Stimulated activated CD4-positive, alpha-beta T cell treated with anti-CD3 and anti-CD28 coated beads, Interleukin-1b, Interleukin-23, amount 100 ng/mL, for 1 hour (primary cell): Measurements from ENCODE around the gene EPSTI1.
"Not testable (repeated sequence)": the region's sequence is repeated elsewhere in the genome, so short reads cannot be mapped to it uniquely, and the experiment has no call there.

Source experiments
- DNase-seq, 2 donors: peaks; one replicate each; pipeline ENCODE4 v3.0.0-alpha.2; 2020; ENCODE audit warnings: low read depth in 2 of 2

The EPSTI1 gene

DNA sequence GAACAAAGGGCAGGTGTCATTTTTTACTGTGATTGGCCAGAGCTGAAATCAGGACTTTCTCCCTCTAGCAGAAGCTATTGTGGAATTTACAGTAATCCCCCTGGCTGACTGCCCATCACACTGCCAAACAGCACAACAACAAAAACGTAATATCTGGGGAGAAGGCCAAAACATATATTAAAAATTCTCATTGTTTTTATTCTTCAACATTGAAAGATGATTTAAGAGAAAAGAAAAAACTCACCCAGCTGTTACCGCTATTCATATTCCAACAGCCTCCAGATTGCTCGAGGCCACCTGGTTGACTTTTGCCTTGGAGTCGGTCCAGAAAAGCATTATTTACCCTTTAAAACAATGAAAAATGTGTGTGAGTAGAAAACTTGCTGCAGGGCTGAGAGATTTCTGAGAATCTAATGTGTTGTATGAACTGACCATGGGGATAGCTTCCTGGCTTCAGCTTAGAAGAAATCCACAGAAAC lies 97.2 kb downstream of the EPSTI1 start:
- no peak for DNase-seq

- no peak for DNase-seq
Measured at GRCh38 chr13:42893214-42893671, 98.8 kb downstream of the EPSTI1 start.

- DNase-seq = no peak
Measured at GRCh38 chr13:42892760-42893159, 99.3 kb downstream of the EPSTI1 start.

GRCh38 chr13:42891591-42891990 lies 100.5 kb downstream of the EPSTI1 start:
- no peak for DNase-seq

DNA sequence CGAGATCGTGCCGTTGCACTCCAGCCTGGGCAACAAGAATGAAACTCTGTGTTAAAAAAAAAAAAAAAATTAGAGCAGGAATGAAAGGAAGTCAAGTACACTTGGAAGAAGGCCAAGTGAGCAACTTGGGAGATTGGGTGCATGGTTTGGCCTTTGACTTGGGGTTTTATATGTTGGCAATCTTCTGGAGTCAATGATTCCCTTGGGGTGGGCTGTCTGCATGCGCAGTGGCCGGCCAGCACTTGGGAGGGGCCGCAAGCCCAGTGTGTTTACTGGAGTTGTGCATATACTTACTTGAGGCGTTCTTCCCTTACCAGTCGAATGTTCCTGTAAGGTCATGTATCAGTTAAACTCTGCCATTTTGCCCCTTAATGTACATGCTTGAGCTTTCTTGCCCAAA lies 106.7 kb downstream of the EPSTI1 start:
- DNase-seq = no peak

- DNase-seq = no peak
Measured at GRCh38 chr13:42883771-42884467, 108.1 kb downstream of the EPSTI1 start.

GRCh38 chr13:42883142-42883541 lies 108.9 kb downstream of the EPSTI1 start:
- DNase-seq = no peak

DNA sequence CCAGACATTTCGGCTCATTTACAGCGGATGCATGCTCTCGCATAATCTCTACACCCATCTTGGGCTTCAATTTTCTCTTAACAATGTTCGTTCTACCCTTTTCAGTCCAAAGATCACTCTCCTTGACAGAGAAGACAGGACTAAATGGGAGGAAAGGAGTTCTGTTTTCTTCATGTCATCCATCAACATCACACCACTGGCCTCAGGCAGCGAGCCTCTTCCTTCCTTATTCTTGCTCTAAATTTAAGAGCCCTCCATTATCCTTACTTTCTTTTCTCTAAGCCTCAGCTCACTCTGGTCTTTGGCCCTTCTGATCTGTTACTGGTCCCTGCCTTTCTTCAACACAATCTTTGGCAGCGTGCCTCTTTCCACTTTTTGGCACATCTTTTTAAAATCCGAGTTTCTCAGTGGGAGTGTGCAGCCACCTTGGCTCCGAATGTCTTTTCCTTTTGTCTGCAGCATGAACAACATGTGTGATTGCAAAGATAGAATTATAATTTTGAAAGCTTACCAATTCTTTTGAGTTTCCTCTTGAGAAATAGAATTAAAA lies 111.9 kb downstream of the EPSTI1 start:
- no peak for DNase-seq

- no peak for DNase-seq
Measured at GRCh38 chr13:42878721-42879120, 113.3 kb downstream of the EPSTI1 start.

DNA sequence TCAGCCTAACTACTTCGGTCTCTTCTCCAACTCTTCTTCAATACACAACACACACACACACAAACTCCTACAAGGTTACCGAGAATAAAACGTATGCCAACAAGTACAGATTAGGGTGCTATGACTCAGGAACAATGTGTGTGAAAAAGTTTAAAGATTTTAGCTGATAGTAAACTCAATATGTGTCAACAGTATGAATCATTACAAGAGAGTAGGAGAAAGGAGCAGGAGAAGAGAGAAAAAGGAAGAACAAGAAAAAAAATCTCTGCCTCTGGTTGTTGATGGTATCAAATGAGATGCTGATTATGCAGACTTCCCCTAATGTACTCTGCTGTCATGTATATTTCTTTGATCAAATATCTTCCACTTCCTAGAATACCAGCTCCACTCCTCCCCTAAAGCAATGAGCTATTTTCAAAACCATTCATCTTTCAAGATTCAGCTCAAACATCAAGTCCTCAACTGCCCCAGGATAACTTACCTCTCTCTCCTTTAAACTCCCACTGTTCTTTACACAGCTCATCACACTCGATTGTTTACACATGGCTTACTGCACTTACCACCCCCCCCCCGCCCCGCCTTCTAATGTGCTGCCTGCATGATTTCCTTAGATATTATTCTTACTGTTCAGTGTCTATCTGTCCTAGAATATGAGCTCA lies 115.0 kb downstream of the EPSTI1 start:
- DNase-seq = no peak

GRCh38 chr13:42876270-42876714 lies 115.7 kb downstream of the EPSTI1 start:
- DNase-seq = no peak

GRCh38 chr13:42875475-42876269 lies 116.4 kb downstream of the EPSTI1 start:
- no peak for DNase-seq

DNA sequence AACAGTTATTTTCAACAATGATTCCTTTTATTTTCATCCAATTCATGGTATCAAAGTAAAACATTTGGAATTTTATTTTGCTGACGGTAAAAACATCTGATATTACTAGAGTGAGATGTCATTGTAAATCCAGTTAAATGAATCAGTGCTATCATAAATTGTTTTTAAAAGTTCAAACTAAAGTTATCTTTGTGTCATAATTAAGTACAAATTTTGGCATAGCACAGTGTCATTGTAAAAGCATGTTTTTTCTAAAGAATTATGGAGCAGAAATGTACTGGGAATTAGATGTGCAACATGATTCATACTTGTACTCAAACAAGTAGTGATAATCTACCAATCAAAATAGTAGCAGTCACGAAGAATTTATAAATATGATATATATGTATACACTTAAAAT lies 117.8 kb downstream of the EPSTI1 start:
- no peak for DNase-seq

DNA sequence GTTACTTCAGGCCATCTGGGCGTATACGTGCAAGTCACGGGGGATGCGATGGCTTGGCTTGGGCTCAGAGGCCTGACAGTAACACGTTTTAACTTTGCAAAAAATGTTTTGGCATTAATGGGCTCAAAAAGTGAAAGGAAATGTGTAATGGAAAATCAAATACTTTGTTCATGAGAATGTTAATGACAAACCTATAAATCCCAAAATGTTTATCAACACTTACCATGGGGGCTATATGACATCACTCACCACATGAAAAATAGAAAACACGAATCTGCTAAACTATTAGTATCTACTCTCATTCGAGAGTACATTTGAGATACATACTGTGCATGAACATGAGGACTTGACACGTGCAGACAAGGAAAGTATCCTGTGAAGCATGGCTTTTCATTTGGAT lies 119.0 kb downstream of the EPSTI1 start:
- no peak for DNase-seq

DNA sequence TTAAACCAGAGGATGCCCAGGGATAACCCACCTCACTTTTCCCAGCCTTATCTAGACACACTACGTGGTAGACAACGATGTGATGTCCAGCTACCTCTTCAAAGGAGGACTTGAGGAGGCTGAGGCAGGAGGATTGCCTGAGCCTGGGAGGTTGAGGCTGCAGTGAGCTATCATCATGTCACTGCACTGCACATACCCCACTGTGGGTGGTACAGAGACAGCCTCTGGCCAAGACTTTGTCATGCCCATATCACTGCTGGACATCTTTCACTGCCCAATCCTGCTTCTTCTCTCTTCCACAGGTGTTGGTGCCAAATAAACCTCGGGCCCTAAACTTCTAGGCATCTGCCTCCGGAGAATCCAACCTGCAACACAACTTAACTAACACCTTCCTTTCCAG lies 124.8 kb downstream of the EPSTI1 start:
- no peak for DNase-seq

- no peak for DNase-seq
Measured at GRCh38 chr13:42865768-42866102, 126.3 kb downstream of the EPSTI1 start.

DNA sequence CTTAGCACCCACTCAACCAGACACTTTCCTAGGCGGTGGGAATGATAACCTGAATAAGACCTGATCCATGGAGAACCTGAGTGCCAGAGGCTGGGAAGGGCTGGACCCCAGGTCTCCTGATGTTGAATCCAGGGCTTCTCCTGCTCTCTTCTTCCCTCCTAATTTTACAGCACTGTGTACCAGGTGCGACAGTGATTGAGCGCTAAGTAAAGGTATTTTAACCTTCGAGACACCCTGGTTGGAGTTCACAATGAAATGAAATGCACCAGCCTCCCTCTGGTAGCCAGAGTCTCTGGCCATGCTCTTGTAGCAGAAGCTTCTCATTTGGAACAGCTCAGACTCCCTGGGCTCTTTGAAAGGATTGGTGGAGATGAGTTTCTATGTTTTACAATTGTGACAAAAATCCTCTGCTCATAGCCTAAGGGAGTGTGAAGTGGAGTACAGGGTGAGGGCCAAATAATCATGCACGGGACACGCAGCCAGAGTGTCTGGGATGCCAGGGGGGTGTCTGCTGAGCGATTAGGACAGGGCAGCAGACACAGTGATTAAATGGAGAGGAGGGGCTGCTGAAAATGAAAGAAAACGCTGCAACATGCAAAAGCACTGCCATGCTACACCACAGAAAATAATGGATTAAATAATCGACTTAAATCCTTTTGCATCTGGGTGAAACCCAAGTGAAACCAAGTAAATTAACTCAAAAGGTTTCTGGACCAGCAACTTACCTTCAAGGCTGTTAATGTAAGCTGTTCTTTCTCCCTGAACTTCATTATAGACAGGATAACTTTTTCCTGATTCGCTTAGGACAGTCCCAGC lies 126.9 kb downstream of the EPSTI1 start:
- DNase-seq = no peak

GRCh38 chr13:42862370-42862769 lies 129.7 kb downstream of the EPSTI1 start:
- DNase-seq = not testable (repeated sequence)

DNA sequence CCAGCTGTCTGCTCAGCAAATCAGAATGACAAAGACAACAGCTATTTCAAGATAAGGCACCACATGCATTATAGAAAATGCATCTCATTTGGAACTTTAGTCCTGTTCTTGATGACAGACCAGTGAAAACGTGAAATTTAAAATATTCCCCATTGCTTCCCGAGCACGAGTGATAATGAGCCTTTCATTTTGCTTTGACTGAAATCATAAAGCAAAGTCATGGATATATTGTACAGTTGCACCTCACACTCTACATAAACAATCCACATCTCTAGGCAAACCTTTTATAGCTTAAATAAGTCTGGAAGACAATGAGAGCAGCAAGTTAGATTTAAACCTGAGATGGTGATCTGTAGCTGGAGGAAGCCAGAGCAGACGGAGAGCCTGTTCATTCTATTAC lies 131.6 kb downstream of the EPSTI1 start:
- no peak for DNase-seq

DNA sequence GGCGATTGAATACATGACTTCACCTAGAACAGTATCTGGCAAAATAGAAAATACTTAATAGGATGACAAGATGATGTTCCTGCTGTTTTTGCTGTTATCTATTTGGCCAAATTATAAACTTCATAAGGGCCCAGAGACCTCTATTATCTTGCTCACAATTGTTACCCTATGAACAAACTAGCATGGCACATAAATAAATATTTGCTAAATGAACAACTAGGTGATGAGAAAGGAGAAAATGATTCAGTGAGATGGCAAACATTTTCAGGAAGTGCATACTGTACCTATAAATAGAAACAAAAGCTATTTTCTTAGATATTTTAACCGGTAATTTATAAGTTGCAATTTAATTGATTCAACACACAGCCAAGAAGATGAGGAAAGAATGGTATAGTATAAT lies 132.3 kb downstream of the EPSTI1 start:
- DNase-seq = no peak

GRCh38 chr13:42855410-42855809 lies 136.6 kb downstream of the EPSTI1 start:
- no peak for DNase-seq
